GM19023 (cell line): ENCODE data around the gene CUBN.

ENCODE experiments used
- ATAC-seq: cut with Tn5 transposase; IDR thresholded peaks from one replicate; pipeline ENCODE4 v1.9.1; 2021; ENCODE audit warnings: mild to moderate bottlenecking, moderate library complexity; ENCODE audit not compliant: unreplicated experiment

CUBN gene

GRCh38 chr10:17109475-17110207 lies 20.0 kb downstream of the CUBN start:
- no peak for ATAC-seq

DNA sequence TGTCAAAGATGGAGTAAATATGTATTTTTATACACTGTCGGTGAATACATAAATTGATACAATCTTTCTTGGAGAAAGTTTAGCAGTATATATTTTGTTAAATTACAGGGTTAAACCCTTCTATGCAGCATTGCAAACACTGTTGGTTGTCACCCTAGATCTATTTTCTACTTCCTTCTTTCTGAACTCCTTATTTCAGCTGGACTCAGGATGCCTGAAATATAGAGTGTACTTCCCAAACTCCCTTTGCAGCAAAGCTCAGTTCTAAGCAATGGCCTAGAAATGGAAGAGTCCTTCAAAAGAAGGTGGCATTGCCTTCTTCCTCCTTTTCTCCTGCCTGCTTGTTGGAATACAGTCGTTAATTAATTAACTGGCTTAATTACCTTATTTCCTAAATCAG lies 20.6 kb downstream of the CUBN start:
- ATAC-seq, result no peak

DNA sequence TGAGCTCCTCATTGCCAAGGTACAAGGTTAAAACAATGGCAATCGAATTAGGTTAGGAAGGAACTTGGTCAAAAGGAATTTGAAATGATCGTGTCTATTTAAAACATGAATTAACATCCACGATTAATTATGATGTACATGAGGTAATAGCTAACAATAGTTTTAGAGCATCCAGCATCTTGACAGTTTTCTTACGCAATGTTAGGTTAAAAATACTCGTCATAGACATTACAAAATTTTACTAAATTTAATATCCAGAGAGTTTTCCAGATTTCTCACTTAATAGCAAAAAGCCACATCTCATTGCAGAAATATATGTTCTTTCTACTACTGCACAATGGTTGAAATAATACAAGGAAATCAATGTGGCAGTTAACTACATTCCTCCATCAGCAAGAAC lies 22.6 kb downstream of the CUBN start:
- no peak for ATAC-seq

DNA sequence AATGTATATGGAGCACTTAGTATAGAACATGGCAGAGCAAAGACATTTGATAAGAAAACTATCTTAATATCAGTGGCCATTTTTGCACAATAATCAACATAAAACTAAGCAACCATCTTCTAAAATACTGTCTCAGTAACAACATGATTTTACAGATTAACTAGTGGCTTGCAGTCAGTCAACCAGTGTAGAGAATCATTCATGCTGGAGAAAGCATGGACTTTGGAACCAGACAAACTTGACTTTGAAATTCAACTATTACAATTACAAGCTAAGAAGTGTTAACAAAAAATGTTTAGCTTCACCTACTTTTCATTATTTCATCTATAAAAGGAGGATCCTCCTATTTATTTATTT lies 27.7 kb downstream of the CUBN start:
- ATAC-seq, result no peak

GRCh38 chr10:17101257-17101909 lies 28.2 kb downstream of the CUBN start:
- no peak for ATAC-seq

DNA sequence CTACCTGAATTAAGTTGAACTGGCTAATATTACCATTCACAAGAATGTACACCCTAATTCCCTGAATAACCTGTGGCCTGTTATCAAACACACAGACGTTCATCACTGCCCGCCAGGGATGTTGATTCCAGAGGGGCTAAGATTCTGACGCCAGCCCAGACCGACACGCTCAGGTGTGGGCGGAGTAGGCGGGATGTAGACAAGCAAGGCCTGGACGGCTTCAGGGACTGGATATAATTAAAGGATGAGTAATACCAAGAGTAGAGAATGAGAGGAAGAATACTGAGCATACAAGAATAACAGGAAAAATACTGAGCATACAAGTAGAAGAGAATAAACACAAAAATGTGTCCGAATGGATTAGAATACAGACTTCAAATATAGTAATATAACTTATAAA lies 29.0 kb downstream of the CUBN start:
- no peak for ATAC-seq

GRCh38 chr10:17098012-17098411 lies 31.6 kb downstream of the CUBN start:
- ATAC-seq, result no peak

DNA sequence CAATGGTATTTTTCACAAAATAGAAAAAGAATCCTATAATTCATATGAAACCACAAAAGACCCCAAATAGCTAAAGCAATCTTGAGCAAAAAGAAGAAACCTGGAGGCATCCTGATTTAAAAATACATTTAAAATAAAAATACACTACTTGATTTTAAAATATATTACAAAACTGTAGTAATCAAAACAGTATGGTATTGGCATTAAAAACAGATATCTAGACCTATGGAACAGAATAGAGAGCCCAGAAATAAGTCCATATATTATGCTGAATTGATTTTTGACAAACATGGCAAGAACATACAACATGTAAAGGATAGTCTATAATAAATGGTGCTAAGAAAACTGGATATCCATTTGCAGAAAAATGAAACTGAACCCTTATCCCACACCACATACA lies 34.8 kb downstream of the CUBN start:
- no peak for ATAC-seq

GRCh38 chr10:17092986-17093803 lies 36.4 kb downstream of the CUBN start:
- no peak for ATAC-seq

- ATAC-seq, result no peak
Measured at GRCh38 chr10:17092216-17092944, 37.2 kb downstream of the CUBN start.

- no peak for ATAC-seq
Measured at GRCh38 chr10:17088118-17088806, 41.3 kb downstream of the CUBN start.

- no peak for ATAC-seq
Measured at GRCh38 chr10:17086865-17087367, 42.7 kb downstream of the CUBN start.

DNA sequence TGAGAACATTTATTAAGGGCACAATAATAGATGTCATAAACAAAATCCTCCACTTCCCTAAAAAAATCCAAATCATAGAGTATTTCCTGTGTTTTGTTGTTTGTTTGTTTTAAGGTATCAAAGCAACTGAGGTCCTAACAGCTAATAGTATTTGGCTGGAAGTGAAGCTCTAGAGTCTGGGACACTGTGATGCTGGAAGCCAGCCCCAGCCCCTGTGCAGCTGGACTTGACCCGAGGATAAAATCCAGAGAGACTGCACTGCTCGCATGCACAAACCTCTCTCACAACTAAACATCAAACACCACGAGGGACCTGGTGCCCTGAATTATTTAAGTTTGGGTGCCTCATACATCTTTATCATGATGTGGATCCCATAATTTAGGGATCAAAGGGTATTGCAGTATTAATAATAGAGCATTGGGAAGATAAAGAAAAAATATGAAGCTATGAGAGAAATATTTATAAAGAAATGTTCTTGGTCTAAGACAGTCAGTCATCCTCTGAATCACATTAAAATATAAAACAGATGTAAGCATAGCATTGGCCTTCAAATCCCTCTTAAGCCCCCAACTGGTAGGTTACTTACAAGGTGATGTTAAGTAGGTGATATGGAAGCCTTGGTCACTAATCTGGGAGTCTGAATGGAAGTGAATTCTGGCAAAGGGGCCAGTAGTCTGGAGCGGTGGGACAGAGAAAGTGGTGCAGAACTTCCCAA lies 44.4 kb downstream of the CUBN start:
- no peak for ATAC-seq

- no peak for ATAC-seq
Measured at GRCh38 chr10:17084258-17084657, 45.4 kb downstream of the CUBN start.

DNA sequence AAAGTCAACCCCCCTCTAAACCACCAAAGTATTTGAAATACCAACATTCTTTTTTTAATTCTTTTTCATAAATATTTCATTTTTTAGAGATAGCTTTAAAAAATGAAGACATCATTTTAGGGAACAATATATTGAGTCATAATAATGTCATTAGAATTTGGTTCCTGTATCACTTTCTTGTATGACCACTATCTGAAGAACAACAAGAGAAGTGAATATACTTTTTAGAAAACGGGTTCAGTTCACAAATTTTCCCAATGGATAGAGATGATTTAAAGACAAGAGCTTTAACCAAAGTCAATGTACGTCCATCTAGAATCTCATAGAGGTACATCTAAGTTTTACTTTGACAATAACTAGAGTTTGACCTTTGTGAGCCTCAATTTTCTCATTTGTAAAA lies 48.2 kb downstream of the CUBN start:
- ATAC-seq, result no peak

- no peak for ATAC-seq
Measured at GRCh38 chr10:17077890-17078289, 51.7 kb downstream of the CUBN start.

DNA sequence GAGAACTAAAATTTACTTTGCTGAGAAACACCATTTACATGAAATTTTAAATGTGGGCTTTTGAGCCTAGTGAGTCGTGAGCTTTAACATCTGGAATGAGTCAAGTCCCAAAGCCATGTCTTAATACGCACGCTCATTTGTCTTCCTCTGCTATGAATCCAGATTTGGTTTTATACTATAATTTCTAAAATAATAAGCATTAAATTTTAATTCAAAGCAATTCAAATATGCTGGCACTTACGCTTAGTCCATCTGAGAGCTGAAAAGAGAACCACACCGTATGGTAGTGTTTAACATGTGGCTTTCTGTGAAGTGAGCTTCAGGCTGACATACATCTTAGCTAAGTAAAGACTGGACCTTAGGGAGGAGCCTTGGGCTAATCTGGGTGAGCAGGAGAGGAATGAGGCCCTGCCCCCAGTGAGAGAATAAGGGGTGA lies 52.2 kb downstream of the CUBN start:
- no peak for ATAC-seq

DNA sequence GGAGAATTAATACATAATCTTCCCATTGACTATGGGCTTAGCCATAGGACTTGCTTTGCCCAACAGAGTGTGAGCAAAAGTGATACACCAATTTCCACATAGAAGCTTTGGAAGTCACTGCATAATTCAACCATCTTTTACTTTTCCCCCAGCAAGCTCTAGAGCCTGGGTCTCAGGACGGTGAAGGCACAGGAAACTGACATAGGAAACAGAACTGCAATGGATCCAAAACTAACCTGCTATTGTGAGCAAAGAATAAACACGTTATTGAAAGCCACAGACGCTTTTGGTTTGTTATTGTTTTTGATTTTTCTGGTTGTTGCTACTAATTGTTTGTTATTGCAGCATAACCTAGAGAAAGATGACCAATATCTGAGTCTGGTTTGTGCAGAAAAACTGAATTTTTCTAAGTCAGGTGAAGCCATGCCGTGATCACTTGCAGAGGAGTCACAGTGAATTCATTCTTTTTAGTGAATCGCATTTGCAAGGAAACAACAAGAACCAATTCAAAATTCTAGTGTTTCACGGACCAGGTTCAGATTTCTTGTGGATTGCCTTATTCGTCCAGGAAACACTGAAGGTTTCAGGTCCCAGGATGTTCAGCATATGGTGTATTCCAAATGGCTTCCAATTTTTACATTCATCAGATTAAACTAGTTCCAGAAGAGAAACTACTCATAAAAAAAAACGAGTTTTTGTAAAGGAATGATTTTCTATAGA lies 52.8 kb downstream of the CUBN start:
- ATAC-seq, result no peak
